ENCODE results near the gene CARD6. TPM values are rescaled to one million over a fixed set of nuclear protein-coding genes. Genes with fewer than 3 reads are reported as not detected.

Gene CARD6
- total and polyA plus RNA-seq, 10 of the 15 experiments (the other 5 are each of a cell fraction or from before 2014, with no cell fraction given) = 0.29 to 1.2 (median 0.62) TPM

GRCh38 chr5:40828021-40828631 is 13.0 kb upstream of the CARD6 start:
- SMC1A ChIA-PET (ENCODE audit: uncharacterized antibody, unreplicated experiment) = no interaction called here
- WGBS (ENCODE audit: insufficient coverage, insufficient replicate concordance, low lambda C conversion rate, missing lambda C conversion rate) = 99% methylated on average over 3 of the region's 3 CpGs
- POLR2A ChIA-PET = no interaction called here
- peaks cover 11 to 54% of the 10 kb centered on the region in 2 experiments for H3K36me3 ChIP-seq (ENCODE audit: control insufficient read depth in 2 of 2, insufficient read depth in 2 of 2, low read length in 1 of 2)
- no peaks in the 10 kb centered on the region; the same call in 1 of the 2 replicates for H4K20me1 ChIP-seq (ENCODE audit: control insufficient read depth, insufficient read depth)
- no peaks in the 10 kb centered on the region for H3K27me3 ChIP-seq (replicated peaks in 1 of 2; ENCODE audit: control insufficient read depth in 2 of 2, insufficient read depth in 2 of 2, low read length in 1 of 2)
- H3K4me1 ChIP-seq (ENCODE audit: control insufficient read depth, insufficient read depth, low read length) = peaks cover 11% of the 10 kb centered on the region
- FAIRE-seq (no peak), DNase-seq (ENCODE audit: low read depth, low spot score) (no peak), ATAC-seq (no peak)
- in situ Hi-C loops (cut with MboI) = no loop called here
- no peaks in the 10 kb centered on the region for H3K9me3 ChIP-seq (replicated peaks; ENCODE audit: control insufficient read depth, insufficient read depth, low read length)
- H3K79me2 ChIP-seq (ENCODE audit: control insufficient read depth, insufficient read depth, low read length) = peaks cover 33% of the 10 kb centered on the region
- no peak overlapping the region for H3K9ac ChIP-seq (ENCODE audit: control insufficient read depth, insufficient read depth, low read length)
- TF ChIP-seq SREBF1 (IDR thresholded peaks at IDR 0.05; ENCODE audit: low read length) (no peak), TCF7 (IDR thresholded peaks at IDR 0.05; ENCODE audit: borderline replicate concordance) (no peak), BRCA1 (IDR thresholded peaks at IDR 0.05; ENCODE audit: low read depth, low read length) (no peak), ATF2 (IDR thresholded peaks at IDR 0.05; ENCODE audit: low read length) (peak; percentile 22; the same call in 1 of the 2 replicates), PML (IDR thresholded peaks at IDR 0.05; ENCODE audit: low read length) (0 out of 2 replicates have a peak, but pooled peaks have one; percentile 2), CEBPZ (IDR thresholded peaks at IDR 0.05; ENCODE audit: low read depth, low read length) (no peak), MTA3 (IDR thresholded peaks at IDR 0.05; ENCODE audit: borderline replicate concordance, low read length) (peak; percentile 35; the same call in 1 of the 2 replicates), MAX (IDR thresholded peaks at IDR 0.05; ENCODE audit: low read depth, low read length) (no peak), ZNF217 (IDR thresholded peaks at IDR 0.05) (no peak), NR2C1 (IDR thresholded peaks at IDR 0.05) (no peak), POLR2AphosphoS5 (IDR thresholded peaks at IDR 0.05; ENCODE audit: low read length) (no peak; the same call in 1 of the 2 replicates), CHD2 (IDR thresholded peaks at IDR 0.05; ENCODE audit: borderline replicate concordance, low read depth, low read length) (no peak)
- H3K27ac ChIP-seq (ENCODE audit: control insufficient read depth, insufficient read depth) = no peak overlapping the region
- BruUV-seq (replicated peaks) = no TSS peak
- intact Hi-C loops (cut with micrococcal nuclease; ENCODE audit: unreplicated experiment) = no loop called here
- CTCF ChIA-PET = no interaction called here
- RAD21 ChIA-PET (ENCODE audit: unreplicated experiment) = no interaction called here
- H2AFZ ChIP-seq (ENCODE audit: control insufficient read depth, low read depth, low read length) = no peak overlapping the region
- no peak overlapping the region for H3K4me3 ChIP-seq
- H3K4me2 ChIP-seq (ENCODE audit: control insufficient read depth, insufficient read depth) = no peak overlapping the region

Data from GM12878 (cell line).